Suprapubic skin (tissue), 4 donors: Measurements from ENCODE around the gene METTL22. TPM values are rescaled to one million over a fixed set of nuclear protein-coding genes. Genes with fewer than 3 reads are reported as not detected.

ENCODE experiments used
- DNase-seq, 2 donors: peaks; one replicate each; pipeline ENCODE4 v3.0.0-alpha.2; 2019; ENCODE audit warnings: low spot score in 2 of 2
- H3K27ac ChIP-seq: fragments of 200-600 bp; sonication (generic); one replicate; pipeline ENCODE4 v1.5.1; 2019
- H3K27me3 ChIP-seq: fragments of 200-600 bp; sonication (generic); one replicate; pipeline ENCODE4 v1.5.1; 2019
- H3K36me3 ChIP-seq: fragments of 200-600 bp; sonication (generic); one replicate; pipeline ENCODE4 v1.5.1; 2019
- H3K4me1 ChIP-seq: fragments of 200-600 bp; sonication (generic); one replicate; pipeline ENCODE4 v1.5.1; 2019
- H3K4me3 ChIP-seq: fragments of 200-600 bp; sonication (generic); one replicate; pipeline ENCODE4 v1.5.1; 2019; ENCODE audit warnings: mild to moderate bottlenecking
- H3K9me3 ChIP-seq: fragments of 200-600 bp; sonication (generic); one replicate; pipeline ENCODE4 v1.5.1; 2019
- EP300 ChIP-seq: sonication (generic); formaldehyde crosslinking; IDR thresholded peaks from one replicate; pipeline ENCODE4 v1.6.1; 2017; ENCODE audit warnings: antibody characterized with exemption
- POLR2A ChIP-seq, 2 donors: fragments of 450-650 bp; IDR thresholded peaks; one replicate each; pipeline ENCODE4 v1.6.1; 2017; ENCODE audit warnings: antibody characterized with exemption in 2 of 2, mild to moderate bottlenecking in 2 of 2, moderate library complexity in 2 of 2
- POLR2AphosphoS5 ChIP-seq, 3 donors: sonication (generic); formaldehyde crosslinking; IDR thresholded peaks; one replicate each; pipeline ENCODE4 v1.6.1; 2017; ENCODE audit warnings: antibody characterized with exemption in 3 of 3
- WGBS: methylation state at CpG from one replicate; pipeline ENCODE4 v1.1.5; 2018; 5-methylcytosine and 5-hydroxymethylcytosine counted together
- total RNA-seq, 4 donors: library from RNA; depleted of rRNA; stranded (reverse); fragments of >200 nt; gene quantifications; one replicate each; pipeline ENCODE4 v1.1.0, GENCODE V29; 2016
- TF ChIP-seq, protein P1 (sequence below), 2 donors: fragments of 200-600 bp in 1 of 2; fragments of 450-650 bp in 1 of 2; sonication (generic) in 1 of 2; IDR thresholded peaks; one replicate each; pipeline ENCODE4 v1.5.1; 2016 to 2019; ENCODE audit warnings: antibody characterized with exemption in 2 of 2, mild to moderate bottlenecking in 1 of 2, moderate library complexity in 1 of 2

The METTL22 gene
- total RNA-seq, 4 donors from 2014 or later: 15.5 to 114 (median 28.3) TPM

DNA sequence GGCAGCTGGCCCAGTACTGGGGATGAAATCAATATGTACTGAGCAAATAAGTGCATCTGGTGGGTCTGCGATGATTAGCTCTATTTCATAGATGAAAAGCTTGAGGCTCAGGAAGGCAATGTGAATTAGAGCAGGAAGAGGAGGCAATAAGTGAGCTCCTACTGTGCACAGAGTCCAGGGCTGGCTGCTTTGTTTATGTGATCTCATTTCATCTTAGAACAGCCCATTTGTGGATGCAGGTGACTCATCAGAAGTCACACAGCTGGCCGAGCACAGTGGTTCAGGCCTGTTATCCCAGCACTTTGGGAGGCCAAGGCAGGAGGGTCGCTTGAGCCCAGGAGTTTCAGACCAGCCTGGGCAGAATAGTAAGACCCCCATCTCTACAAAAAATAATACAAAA lies 38.3 kb upstream of the METTL22 start:
- no peak for DNase-seq
- TF ChIP-seq POLR2A (IDR thresholded peaks at IDR 0.05) (no peak), POLR2AphosphoS5 (IDR thresholded peaks at IDR 0.05) (no peak), EP300 (no peak)
- TF ChIP-seq, protein P1, sequence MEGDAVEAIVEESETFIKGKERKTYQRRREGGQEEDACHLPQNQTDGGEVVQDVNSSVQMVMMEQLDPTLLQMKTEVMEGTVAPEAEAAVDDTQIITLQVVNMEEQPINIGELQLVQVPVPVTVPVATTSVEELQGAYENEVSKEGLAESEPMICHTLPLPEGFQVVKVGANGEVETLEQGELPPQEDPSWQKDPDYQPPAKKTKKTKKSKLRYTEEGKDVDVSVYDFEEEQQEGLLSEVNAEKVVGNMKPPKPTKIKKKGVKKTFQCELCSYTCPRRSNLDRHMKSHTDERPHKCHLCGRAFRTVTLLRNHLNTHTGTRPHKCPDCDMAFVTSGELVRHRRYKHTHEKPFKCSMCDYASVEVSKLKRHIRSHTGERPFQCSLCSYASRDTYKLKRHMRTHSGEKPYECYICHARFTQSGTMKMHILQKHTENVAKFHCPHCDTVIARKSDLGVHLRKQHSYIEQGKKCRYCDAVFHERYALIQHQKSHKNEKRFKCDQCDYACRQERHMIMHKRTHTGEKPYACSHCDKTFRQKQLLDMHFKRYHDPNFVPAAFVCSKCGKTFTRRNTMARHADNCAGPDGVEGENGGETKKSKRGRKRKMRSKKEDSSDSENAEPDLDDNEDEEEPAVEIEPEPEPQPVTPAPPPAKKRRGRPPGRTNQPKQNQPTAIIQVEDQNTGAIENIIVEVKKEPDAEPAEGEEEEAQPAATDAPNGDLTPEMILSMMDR (IDR thresholded peaks at IDR 0.05): no peak

DNA sequence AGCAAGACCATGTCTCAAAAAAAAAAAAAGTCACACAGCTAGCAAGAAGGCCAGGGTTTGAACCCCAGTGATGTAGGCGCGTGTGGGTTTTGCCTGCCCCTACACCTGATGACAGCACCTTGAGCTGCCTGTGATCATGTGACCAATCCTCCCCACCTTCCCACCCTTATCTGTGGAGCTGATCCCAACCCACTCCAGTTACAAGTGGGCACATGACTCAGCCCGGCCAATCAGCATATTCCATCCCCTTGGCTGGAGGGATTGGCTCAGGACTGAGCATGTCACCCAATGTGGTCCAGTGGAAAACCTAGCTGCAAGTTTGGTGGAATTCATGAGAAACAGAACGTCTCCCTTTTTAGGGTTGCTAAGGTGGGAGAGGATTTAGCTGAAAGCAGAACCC lies 37.8 kb upstream of the METTL22 start:
- no peak for TF ChIP-seq EP300
- TF ChIP-seq POLR2A (IDR thresholded peaks at IDR 0.05): no peak
- TF ChIP-seq POLR2AphosphoS5 (IDR thresholded peaks at IDR 0.05): no peak
- TF ChIP-seq, protein P1 (IDR thresholded peaks at IDR 0.05): no peak
- no peak overlapping the region for H3K4me3 ChIP-seq
- H3K36me3 ChIP-seq: no peaks in the 10 kb centered on the region
- H3K27ac ChIP-seq: no peak overlapping the region
- peaks cover 13% of the 10 kb centered on the region for H3K27me3 ChIP-seq
- H3K9me3 ChIP-seq: no peaks in the 10 kb centered on the region
- no peaks in the 10 kb centered on the region for H3K4me1 ChIP-seq
- no peak for DNase-seq
- 74% methylated on average over 4 of the region's 4 CpGs for WGBS

More for the DNA sequence above, 38.3 kb upstream of the METTL22 start:
- 77% methylated on average over 3 of the region's 3 CpGs for WGBS
- Histone ChIP-seq H3K9me3 (no peaks in the 10 kb centered on the region), H3K27me3 (peaks cover 10% of the 10 kb centered on the region), H3K27ac (no peak overlapping the region), H3K4me1 (no peaks in the 10 kb centered on the region), H3K4me3 (no peak overlapping the region), H3K36me3 (no peaks in the 10 kb centered on the region)

DNA sequence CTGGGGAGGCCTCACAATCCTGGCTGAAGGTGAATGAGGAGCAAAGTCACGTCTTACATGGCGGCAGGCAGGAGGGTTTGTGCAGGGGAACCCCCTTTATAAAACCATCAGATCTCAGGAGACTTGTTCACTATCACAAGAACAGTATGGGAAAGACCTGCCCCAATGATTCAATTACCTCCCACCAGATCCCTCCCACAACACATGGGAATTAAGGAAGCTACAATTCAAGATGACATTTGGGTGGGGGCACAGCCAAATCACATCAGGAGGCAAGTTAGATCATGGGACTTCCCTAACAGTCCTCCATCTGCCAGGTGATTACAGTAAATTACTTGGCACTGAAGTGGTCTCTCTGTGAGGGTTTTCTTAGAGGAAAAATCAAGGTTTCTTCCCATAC lies 36.5 kb upstream of the METTL22 start:
- no peak for DNase-seq
- Histone ChIP-seq H3K27ac (no peak overlapping the region), H3K9me3 (no peaks in the 10 kb centered on the region), H3K4me3 (no peak overlapping the region), H3K27me3 (peaks cover 26% of the 10 kb centered on the region), H3K4me1 (peaks cover 12% of the 10 kb centered on the region), H3K36me3 (no peaks in the 10 kb centered on the region)
- 54% methylated on average over 2 of the region's 2 CpGs for WGBS
- no peak for TF ChIP-seq POLR2AphosphoS5 (IDR thresholded peaks at IDR 0.05)
- TF ChIP-seq, protein P1 (IDR thresholded peaks at IDR 0.05): no peak
- no peak for TF ChIP-seq POLR2A (IDR thresholded peaks at IDR 0.05)
- no peak for TF ChIP-seq EP300

DNA sequence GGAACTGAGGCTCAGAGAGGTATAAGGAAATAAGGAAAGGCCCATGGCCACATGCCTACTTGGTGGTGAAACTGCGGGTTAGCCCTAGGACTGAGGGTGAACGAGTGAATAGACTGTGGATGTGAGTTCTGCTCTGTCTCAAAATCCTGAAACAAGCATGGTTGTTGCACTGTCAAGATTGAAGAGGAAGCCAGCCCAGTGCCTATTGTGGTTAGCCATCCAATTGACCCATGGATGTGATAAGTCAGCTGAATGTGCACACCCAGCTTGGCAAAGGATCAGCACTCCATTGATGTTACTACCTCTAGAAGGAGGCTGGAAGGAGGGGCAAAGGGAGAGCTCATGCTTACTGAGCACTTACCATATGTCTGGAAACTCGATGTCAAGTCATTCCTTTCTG lies 35.6 kb upstream of the METTL22 start:
- WGBS: 74% methylated on average over 3 of the region's 3 CpGs

DNA sequence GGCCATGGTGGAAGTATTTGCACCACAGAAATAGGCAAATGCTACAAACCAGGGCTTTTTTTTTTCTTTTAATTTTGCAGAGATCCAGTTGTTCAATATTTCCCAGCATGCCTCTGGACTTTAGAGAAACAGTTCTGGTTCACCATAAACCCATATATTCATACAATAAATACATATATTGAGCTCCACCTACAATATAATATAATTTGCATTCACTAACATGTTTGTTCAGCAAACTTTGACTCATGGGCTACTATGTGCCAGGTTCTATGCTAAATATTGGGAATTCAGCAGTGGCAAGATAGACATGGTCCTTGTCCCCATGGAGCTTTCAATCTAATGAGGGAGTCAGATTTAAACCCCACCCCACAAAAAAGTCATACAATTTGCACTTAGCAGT lies 34.4 kb upstream of the METTL22 start:
- Histone ChIP-seq H3K27ac (no peak overlapping the region), H3K4me1 (peaks cover 13% of the 10 kb centered on the region), H3K27me3 (peaks cover 44% of the 10 kb centered on the region), H3K9me3 (no peaks in the 10 kb centered on the region), H3K4me3 (no peak overlapping the region), H3K36me3 (no peaks in the 10 kb centered on the region)
- no peak for DNase-seq
- TF ChIP-seq POLR2AphosphoS5 (IDR thresholded peaks at IDR 0.05): no peak
- no peak for TF ChIP-seq EP300
- TF ChIP-seq, protein P1 (IDR thresholded peaks at IDR 0.05): no peak
- no peak for TF ChIP-seq POLR2A (IDR thresholded peaks at IDR 0.05)

More for the DNA sequence above, 35.6 kb upstream of the METTL22 start:
- no peak for DNase-seq
- Histone ChIP-seq H3K4me1 (peaks cover 13% of the 10 kb centered on the region), H3K27ac (no peak overlapping the region), H3K36me3 (no peaks in the 10 kb centered on the region), H3K9me3 (no peaks in the 10 kb centered on the region), H3K4me3 (no peak overlapping the region), H3K27me3 (peaks cover 34% of the 10 kb centered on the region)
- TF ChIP-seq POLR2AphosphoS5 (IDR thresholded peaks at IDR 0.05): no peak
- TF ChIP-seq, protein P1 (IDR thresholded peaks at IDR 0.05): no peak
- no peak for TF ChIP-seq EP300
- TF ChIP-seq POLR2A (IDR thresholded peaks at IDR 0.05): no peak
